Measurements from ENCODE around the gene ARSG.
"Not testable (repeated sequence)": the region's sequence is repeated elsewhere in the genome, so short reads cannot be mapped to it uniquely, and the experiment has no call there.

Gene ARSG

GRCh38 chr17:68355108-68355507 is 63.8 kb downstream of the ARSG start:
- H2AFZ ChIP-seq (ENCODE audit: low read length); H3K79me2 ChIP-seq (ENCODE audit: insufficient read depth, low read length); H3K9ac ChIP-seq (ENCODE audit: low read length); H3K27me3 ChIP-seq (ENCODE audit: insufficient read depth, low read length); H3K9me2 ChIP-seq (ENCODE audit: low read depth, low read length); H3F3A ChIP-seq (ENCODE audit: insufficient read depth, low read length); H3K4me2 ChIP-seq (ENCODE audit: low read length); H3K4me3 ChIP-seq (ENCODE audit: low read depth, low read length, poor library complexity, severe bottlenecking); H4K20me1 ChIP-seq (ENCODE audit: insufficient read depth, low read length); H3K9me3 ChIP-seq (ENCODE audit: low read length); H3K27ac ChIP-seq (ENCODE audit: low read depth, low read length, poor library complexity, severe bottlenecking): not testable (repeated sequence)
- peaks cover 10% of the 10 kb centered on the region for H3K4me1 ChIP-seq (ENCODE audit: insufficient read depth, low read length, severe bottlenecking)
- peaks cover 17% of the 10 kb centered on the region; the same call in 1 of the 2 replicates for H3K36me3 ChIP-seq (ENCODE audit: insufficient read depth, low read length)

- no peaks in the 10 kb centered on the region for H3K79me2 ChIP-seq (ENCODE audit: insufficient read depth, low read length)
- peaks cover 10% of the 10 kb centered on the region for H3K4me1 ChIP-seq (ENCODE audit: insufficient read depth, low read length, severe bottlenecking)
- H3K4me2 ChIP-seq (ENCODE audit: low read length): peak overlapping the region; percentile 42; the same call in 1 of the 2 replicates
- no peaks in the 10 kb centered on the region for H4K20me1 ChIP-seq (ENCODE audit: insufficient read depth, low read length)
- no peak overlapping the region for H3K9ac ChIP-seq (ENCODE audit: low read length)
- TF ChIP-seq EZH2 (IDR thresholded peaks at IDR 0.05; ENCODE audit: borderline replicate concordance, low read length) (no peak), CTCF (IDR thresholded peaks at IDR 0.05; ENCODE audit: low read length) (no peak)
- peak overlapping the region; percentile 42 for H3K27ac ChIP-seq (ENCODE audit: low read depth, low read length, poor library complexity, severe bottlenecking)
- 0 out of 2 replicates have a peak, but pooled peaks cover 3% of the 10 kb centered on the region for H3F3A ChIP-seq (ENCODE audit: insufficient read depth, low read length)
- no peaks in the 10 kb centered on the region for H3K9me3 ChIP-seq (ENCODE audit: low read length)
- H3K27me3 ChIP-seq (ENCODE audit: insufficient read depth, low read length): no peaks in the 10 kb centered on the region
- H3K36me3 ChIP-seq (ENCODE audit: insufficient read depth, low read length): peaks cover 17% of the 10 kb centered on the region; the same call in 1 of the 2 replicates
- no peak overlapping the region for H2AFZ ChIP-seq (ENCODE audit: low read length)
- H3K4me3 ChIP-seq (ENCODE audit: low read depth, low read length, poor library complexity, severe bottlenecking): no peak overlapping the region
- H3K9me2 ChIP-seq (ENCODE audit: low read depth, low read length): no peaks in the 10 kb centered on the region
These were observed 65.2 kb downstream of the ARSG start for GRCh38 chr17:68356520-68356919.

GRCh38 chr17:68356949-68357455 is 65.7 kb downstream of the ARSG start:
- Histone ChIP-seq H3K9me3 (ENCODE audit: low read length) (no peaks in the 10 kb centered on the region), H3F3A (ENCODE audit: insufficient read depth, low read length) (0 out of 2 replicates have a peak, but pooled peaks cover 3% of the 10 kb centered on the region), H4K20me1 (ENCODE audit: insufficient read depth, low read length) (no peaks in the 10 kb centered on the region), H3K27me3 (ENCODE audit: insufficient read depth, low read length) (no peaks in the 10 kb centered on the region), H2AFZ (ENCODE audit: low read length) (no peak overlapping the region), H3K27ac (ENCODE audit: low read depth, low read length, poor library complexity, severe bottlenecking) (peak overlapping the region; percentile 42), H3K4me3 (ENCODE audit: low read depth, low read length, poor library complexity, severe bottlenecking) (no peak overlapping the region), H3K4me1 (ENCODE audit: insufficient read depth, low read length, severe bottlenecking) (peaks cover 10% of the 10 kb centered on the region), H3K79me2 (ENCODE audit: insufficient read depth, low read length) (no peaks in the 10 kb centered on the region), H3K4me2 (ENCODE audit: low read length) (no peak overlapping the region), H3K9me2 (ENCODE audit: low read depth, low read length) (no peaks in the 10 kb centered on the region), H3K9ac (ENCODE audit: low read length) (no peak overlapping the region), H3K36me3 (ENCODE audit: insufficient read depth, low read length) (peaks cover 17% of the 10 kb centered on the region; the same call in 1 of the 2 replicates)
- TF ChIP-seq EZH2 (IDR thresholded peaks at IDR 0.05; ENCODE audit: borderline replicate concordance, low read length) (no peak), CTCF (IDR thresholded peaks at IDR 0.05; ENCODE audit: low read length) (no peak)

GRCh38 chr17:68357886-68358285 is 66.6 kb downstream of the ARSG start:
- Histone ChIP-seq H2AFZ (ENCODE audit: low read length) (no peak overlapping the region), H3K4me1 (ENCODE audit: insufficient read depth, low read length, severe bottlenecking) (peaks cover 10% of the 10 kb centered on the region), H3K9me2 (ENCODE audit: low read depth, low read length) (no peaks in the 10 kb centered on the region)

More at GRCh38 chr17:68357886-68358285, 66.6 kb downstream of the ARSG start:
- Histone ChIP-seq H4K20me1 (ENCODE audit: insufficient read depth, low read length) (no peaks in the 10 kb centered on the region), H3K36me3 (ENCODE audit: insufficient read depth, low read length) (peaks cover 17% of the 10 kb centered on the region; the same call in 1 of the 2 replicates), H3F3A (ENCODE audit: insufficient read depth, low read length) (0 out of 2 replicates have a peak, but pooled peaks cover 3% of the 10 kb centered on the region), H3K9me3 (ENCODE audit: low read length) (no peaks in the 10 kb centered on the region), H3K27ac (ENCODE audit: low read depth, low read length, poor library complexity, severe bottlenecking) (no peak overlapping the region), H3K9ac (ENCODE audit: low read length) (no peak overlapping the region), H3K4me2 (ENCODE audit: low read length) (no peak overlapping the region), H3K79me2 (ENCODE audit: insufficient read depth, low read length) (no peaks in the 10 kb centered on the region), H3K27me3 (ENCODE audit: insufficient read depth, low read length) (no peaks in the 10 kb centered on the region), H3K4me3 (ENCODE audit: low read depth, low read length, poor library complexity, severe bottlenecking) (no peak overlapping the region)
- TF ChIP-seq CTCF (IDR thresholded peaks at IDR 0.05; ENCODE audit: low read length): no peak
- TF ChIP-seq EZH2 (IDR thresholded peaks at IDR 0.05; ENCODE audit: borderline replicate concordance, low read length): no peak

All from OCI-LY1 (cell line).